ENCODE data around the gene PERM1.
"Not testable (repeated sequence)": the region's sequence is repeated elsewhere in the genome, so short reads cannot be mapped to it uniquely, and the experiment has no call there.

Gene PERM1

DNA sequence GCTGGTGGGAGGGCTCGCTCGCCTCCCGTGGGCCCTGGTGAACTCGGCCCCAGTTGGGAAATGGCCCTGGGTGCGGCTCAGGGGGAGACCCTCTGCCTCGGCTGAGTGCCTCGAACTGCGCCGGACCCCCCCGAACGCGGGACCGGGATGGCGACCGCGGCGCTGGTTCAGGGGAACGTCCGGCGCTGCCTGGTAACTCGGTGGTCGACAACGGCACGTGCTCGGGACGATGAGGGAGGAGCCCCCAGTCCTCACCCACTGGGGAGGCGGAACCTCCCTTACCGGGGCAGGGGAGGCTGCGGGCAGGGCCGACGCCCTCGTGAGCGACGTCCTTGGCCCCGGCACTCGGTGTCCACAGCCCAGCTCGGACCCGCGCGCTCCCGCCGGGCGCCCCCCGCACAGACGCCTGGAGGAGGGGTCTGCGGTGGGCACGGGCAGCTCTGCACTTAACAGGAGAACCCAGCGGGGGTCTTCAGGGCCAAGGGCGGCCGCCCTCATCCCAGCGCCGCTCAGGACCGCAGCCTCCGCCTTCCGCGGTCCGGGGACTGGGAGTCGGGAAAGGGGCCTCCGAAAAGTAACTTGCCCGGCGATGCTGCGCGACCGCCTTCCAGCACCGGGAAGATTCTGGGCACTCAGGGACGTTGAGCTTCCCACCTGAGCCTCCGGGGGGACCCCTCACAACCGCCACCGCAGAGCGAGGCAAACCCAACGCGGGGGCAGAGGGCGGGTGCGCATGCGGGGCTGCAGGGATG lies 16.3 kb upstream of the PERM1 start:
- DNase-seq, result no peak

DNA sequence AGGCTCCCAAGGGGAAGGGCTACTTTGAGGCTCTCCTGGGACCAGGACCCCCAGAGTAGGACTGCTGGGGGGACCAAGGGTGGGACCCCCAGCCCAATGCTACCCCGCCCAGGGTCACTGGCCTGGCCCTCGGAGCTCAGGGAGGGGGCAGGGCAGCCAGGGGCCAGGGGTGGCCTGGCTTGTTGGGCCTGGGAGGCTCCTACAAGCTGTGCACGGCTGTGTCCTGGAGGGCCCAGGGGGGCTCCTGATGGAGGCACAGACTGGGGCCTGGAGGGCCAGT lies 15.8 kb upstream of the PERM1 start:
- no peak for DNase-seq

DNA sequence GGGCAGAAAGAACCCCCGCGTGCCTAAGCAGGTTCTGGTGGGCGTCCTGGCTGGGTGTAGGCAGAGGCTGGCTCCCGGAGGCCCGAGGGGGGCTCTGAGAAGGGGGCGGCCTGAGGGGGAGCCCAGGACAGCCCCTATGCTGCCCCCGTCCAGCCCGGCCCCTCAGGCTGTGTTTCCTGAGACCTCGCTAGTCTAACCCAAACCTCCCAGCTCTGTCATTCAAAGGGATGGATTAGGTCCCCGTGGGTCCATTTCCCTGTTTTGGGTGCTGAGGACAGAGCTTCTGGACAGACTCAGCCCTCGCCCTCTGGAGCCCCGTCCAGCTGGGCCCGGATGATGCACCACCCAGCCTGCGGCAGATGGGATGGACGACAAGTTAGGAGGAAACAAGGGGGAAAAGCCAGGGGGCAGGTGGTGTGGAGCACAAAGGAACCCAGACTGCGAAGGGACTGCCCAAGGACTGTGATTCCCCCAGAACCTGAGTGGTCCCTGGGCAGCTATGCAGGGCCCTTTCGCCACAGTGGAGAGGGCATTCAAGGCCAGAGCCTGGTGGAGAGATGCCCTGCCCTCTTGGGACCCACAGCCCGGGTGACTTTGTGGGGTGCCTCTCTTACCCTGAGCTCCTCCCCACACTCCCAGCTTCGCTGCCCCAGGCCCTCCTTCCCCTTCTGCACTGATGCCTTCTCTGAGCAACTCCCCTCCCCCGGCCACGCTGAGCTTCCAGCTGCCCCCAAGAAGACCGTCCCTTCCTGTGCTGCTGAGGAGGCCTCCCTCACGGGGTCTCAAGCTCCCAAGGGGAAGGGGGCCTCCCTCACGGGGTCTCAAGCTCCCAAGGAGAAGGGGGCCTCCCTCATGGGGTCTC lies 15.2 kb upstream of the PERM1 start:
- DNase-seq, result peak; percentile 41

DNA sequence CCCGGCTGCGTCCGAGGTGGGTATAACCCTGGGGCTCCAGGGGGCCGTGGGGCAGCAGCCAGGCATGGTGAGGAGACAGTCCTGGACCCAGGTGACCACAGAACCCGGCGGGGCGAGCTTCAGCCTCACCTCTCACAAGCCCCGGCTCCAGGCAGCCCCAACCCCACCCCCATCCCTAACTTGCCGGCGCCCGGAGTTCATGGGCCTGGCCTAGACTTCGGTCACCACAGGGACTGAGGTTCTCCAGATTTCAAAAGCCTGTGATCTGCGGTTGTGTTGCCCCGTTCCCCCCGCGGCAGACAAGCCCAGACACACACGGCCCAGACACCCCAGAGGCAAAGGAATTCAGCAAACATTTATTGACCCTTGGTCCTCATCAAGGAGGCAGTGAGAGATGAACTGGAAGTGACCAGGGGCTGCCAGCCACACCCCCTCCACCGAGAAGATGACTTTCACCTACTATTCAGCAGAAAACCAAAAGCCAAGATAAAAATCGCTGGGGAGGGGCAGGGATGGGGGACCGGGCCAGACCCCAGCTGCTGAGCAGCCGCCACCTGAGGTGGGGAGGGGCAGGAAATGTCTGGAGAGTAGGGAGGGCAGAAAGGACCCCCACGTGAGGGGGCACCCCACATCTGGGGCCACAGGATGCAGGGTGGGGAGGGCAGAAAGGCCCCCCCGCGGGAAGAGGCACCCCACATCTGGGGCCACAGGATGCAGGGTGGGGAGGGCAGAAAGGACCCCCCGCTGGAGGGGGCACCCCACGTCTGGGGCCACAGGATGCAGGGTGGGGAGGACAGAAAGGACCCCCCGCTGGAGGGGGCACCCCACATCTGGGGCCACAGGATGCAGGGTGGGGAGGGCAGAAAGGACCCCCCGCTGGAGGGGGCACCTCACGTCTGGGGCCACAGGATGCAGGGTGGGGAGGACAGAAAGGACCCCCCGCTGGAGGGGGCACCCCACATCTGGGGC lies 14.1 kb upstream of the PERM1 start:
- no peak for DNase-seq

DNA sequence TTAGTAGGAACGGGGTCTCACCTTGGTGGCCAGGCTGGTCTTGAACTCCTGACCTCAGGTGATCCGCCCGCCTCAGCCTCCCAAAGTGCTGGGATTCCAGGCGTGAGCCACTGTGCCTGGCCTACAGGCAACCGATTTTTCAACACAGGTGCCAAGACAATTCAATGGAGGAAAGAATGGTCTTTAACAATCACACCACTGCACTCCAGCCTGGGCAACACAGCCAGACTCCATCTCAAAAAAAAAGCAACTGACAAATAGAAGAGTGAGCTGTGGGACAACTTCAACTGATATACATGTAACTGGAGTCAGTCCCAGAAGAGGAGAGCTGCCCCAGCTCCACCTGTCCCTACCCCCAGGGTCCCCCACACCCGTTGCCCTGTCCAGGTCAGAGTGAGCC lies 12.7 kb upstream of the PERM1 start:
- DNase-seq, result not testable (repeated sequence)

DNA sequence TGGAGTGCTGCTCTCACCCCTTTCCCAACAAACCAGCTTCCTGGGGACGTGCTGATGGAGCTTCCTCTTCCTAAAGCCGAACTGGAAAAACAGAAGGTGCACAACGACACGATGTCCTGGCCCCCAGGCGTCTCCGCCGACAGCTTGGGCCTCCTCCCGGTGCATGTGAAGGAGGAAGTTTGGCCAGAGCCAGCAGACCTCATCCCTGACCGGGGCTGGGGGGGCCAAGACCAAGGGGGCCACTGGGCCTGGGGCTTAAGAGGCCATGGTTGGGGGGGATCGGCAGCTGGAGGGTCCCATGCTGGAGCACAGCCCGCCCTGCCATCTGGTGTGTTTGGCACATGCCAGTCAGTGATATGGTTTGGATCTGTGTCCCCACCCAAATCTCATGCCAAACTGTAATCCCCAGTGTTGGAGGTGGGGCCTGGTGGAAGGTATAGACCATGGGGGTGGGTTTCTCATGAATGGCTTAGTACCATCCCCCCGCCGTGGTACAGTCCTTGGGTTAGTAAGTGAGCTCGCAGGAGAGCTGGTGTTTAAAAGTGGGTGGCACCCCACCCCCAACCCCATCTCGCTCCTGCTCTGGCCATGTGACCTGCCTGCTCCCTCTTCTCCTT lies 11.6 kb upstream of the PERM1 start:
- DNase-seq, result no peak

DNA sequence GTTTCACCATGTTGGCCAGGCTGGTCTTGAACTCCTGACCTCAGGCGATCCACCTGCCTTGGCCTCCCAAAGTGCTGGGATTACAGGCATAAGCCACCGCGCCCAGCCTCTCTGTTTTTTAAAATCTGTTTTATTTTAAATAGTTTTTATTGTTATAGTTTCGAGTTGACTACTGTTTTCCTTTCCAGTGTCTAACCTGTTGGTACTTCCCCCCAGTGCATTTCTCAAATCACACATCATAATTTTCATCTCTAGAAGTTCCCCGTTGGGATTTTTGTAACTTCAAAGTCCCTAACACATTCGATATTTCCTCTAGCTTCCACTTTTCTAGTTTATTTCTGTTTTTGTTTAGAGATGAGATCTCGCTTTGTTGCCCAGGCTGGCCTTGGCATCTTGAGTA lies 10.5 kb upstream of the PERM1 start:
- DNase-seq, result no peak

DNA sequence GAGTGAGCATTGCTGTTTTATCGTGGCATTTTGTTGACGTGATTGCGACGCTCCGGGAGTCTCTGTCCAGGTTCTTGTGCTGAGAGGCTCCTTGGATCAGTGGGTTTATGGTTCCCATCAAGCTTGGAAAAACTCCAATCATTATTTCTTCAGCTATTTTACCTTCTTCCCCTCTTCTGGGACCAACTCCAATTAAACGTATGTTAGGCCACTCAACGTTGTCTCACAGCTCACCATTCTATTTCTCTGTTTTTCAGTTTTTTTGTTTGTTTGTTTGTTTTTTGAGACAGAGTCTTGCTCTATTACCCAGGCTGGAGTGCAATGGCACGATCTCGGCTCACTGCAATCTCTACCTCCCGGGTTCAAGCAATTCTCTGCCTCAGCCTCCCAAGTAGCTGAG lies 10.0 kb upstream of the PERM1 start:
- DNase-seq, result no peak

DNA sequence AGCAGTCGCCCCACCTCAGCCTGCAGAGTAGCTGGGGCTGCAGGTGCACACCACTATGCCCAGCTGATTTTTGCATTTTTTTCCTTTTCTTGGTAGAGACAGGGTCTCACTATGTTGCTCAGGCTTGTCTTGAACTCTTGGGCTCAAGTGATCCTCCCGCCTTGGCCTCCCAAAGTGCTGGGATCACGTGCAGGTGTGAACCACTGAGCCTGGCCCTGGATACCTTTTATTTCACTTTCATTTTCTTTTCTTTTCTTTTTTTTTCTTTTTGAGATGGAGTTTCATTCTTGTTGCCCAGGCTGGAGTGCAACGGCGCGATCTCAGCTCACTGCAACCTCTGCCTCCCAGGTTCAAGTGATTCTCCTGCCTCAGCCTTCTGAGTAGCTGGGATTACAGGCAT lies 9.4 kb upstream of the PERM1 start:
- DNase-seq, result not testable (repeated sequence)

DNA sequence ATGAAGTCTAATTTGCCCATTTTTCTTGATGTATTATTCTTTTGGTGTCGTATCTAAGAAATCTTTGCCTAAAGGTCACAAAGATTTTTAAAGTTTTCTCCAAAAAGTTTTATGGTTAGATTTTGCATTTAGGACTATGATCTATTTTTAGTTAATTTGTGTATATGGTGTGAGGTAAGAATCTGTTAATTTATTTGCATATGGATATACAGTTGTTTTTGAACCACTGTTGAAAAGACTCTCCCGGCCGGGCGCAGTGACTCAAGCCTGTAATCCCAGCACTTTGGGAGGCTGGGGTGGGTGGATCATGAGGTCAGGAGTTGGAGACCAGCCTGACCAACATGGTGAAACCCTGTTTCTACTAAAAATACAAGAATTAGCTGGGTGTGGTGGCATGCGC lies 6.2 kb upstream of the PERM1 start:
- not testable (repeated sequence) for DNase-seq

DNA sequence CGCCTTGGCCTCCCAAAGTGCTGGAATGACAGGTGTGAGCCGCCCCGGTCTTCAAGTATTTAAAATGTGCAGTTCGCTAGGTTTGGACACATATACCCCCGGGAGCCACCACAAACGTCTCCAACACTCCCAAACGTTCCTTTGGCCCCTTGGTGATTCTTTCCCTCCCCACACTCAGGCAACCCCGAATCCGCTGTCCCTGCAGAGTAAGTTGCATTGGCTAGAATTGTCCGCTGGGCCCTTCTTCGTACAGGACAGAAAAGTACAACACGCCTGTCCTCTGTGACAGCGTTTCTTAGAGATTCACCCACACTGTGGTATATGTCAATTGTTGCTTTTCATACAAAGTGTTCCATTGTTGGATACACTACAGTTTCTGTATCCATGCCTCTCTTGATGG lies 3.2 kb upstream of the PERM1 start:
- no peak for DNase-seq

DNA sequence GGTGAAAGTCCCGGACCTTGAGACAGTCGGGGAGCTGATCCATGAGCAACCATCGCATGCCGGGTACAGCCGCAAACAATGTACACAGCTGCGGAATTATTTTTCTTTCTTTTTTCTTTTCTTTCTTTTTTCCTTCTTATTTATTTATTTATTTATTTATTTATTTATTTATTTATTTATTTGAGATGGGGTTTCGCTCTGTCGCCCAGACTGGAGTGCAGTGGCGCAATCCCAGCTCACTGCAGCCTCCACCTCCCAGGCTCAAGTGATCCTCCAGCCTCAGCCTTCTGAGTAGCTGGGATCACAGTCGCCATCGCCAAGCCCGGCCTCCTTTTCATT lies 2.6 kb upstream of the PERM1 start:
- no peak for DNase-seq

DNA sequence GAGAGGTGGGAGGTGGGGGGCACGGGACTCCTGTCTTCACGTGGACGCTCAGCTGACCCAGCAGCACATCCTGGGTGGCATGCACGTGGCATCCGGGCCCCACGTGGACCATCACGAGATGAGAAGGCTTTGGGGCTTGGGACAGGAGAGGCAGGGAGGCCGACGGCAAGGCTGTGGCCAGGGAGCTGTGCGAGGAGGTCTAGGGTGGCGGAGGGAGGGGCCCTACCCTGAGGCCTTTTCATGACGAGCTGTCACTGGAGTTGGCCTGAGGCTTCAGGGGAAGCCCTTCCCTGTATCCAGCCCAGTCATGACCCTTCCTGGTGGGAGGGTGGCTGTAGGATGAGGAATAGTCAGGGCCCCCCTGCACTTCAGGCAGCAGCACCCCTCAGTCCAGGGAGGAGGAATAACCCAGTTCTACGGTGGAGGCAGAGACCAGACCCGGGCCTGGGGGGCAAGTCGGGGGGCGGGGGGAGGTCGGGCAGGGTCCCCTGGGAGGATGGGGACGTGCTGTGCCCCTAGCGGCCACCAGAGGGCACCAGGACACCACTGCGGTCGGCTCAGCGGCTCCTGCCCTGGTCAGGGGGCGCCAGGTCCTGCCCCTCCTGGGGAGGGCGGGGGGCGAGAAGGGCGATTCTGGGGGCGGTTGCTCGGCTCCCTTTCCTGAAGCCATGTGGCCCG lies 2.0 kb upstream of the PERM1 start:
- DNase-seq, result peak; percentile 83

DNA sequence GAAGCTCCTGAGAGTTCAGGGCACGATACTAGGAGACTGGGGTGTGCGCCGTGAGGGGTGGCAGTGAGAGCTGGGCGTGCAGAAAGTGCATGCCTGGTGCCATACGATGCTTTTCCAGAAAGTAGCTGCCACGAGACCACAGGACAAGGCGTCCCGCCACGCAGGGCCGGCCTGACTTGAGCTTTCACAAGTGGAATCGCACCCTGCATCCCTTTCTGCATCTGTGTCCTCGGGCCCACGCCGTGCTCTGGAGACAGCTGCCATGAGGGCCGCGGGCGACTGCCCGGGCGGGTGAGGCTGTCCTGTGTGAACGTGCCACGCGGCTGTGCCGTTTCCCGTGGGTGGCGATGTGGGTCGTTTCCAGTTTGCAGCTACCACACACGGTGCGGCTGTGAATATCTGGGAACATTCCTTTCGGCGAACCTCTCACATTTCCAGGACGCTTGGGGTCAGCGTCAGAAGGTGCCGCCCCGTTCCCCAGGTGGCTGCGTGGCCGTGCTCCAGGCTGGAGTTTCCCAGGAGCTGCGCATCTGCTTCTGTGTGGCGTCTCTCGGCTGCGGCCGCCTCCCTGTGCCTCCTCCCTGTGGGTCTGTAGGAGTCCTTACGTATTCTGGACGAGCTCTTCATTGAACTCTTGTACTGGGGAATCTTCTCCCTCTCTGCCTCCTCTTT lies 1.0 kb upstream of the PERM1 start:
- DNase-seq, result no peak

DNA sequence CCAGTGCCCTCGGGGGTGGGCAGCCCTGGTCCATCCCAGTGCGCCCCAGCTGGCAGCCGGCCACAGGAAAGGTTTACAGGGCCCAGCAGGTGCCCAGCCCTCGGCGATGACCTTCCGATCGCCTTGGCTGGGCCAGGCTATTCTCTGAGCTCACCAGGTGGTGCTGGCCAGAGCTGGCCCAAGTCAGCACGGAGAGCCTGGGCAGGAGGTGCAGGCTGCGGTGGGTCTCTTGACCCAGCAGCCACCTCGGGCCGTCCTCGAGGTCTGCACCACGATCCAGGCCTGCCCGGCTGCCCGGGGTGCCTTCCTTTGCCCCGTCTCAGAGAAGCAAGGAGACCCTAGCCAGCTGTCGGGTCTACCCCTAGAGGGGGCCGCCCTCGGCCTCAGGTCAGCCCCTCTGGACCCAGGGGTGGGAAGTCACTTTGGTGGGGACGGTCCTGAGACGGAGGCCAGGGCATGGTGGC lies 370 bp downstream of the PERM1 start:
- no peak for DNase-seq

DNA sequence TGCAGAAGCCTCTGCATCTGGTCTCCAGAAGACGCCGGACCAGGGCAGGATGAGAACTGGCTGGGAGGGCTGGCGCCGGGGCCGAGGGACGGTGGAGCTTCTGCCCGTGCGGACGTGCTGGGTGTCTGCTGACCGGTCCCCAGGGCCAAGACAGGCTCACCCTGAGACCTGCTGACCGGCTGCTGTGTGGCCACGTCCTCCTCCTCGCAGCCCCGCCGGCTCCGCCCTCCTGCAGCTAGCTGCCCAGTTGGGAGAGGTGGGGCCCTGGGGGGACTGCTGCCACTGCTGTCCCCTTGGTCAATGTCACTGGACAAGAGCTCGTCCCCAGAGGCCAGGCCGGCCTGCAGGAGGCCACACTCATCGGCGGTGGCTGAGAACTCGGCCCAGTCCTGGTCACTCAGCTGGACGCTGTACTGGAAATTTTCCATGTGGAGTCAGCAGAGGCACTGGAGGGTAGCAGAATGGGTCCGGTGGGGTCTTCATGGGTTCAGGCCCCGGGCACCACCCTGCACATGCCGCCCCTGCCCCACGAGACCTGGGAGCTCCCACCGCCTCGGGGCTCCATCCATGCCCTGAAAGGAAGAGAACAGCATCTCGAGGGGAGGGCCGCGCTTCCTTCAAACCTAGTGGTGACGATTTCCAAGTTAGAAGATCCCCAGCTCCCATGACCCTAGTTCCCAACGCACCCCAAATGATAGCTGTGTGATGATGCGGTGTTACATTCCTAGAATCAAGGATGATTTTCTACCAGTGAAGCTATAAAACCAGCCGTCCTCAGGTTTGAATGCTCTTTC lies 1.1 kb downstream of the PERM1 start:
- DNase-seq, result no peak

DNA sequence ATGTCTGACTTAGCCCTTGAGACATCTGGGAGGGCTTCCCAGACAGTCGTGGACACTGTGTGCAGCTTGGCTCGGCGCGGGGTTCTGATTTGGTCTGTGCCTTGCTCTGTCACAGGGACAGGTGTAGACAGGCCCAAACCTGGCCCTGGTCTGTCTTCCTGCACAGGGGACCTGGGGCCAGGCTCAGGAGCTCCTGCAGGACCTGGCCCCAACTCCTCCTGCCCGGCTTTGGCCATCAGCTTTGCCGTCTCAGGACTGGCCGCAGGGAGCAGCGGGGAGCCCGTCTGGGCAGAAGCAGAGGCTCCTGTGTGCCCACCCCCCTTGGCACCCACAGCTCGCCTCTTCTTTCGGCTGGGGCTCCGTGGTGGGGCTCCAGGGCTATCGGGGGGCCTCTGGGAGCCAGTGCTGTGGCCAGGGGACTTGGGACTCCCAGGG lies 1.7 kb downstream of the PERM1 start:
- no peak for DNase-seq

DNA sequence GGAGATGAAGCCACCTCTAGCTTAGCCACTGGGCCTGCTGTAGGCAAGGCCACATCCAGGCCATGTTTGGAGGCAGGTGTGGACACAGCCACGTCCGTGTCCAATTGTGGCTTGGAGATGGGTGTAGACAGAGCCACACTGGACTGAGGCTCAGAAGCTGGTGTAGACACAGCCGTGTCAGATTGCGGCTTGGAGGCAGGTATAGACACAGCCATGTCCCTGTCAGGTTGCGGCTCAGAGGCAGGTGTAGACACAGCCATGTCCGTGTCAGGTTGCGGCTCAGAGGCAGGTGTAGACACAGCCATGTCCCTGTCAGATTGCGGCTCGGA lies 2.2 kb downstream of the PERM1 start:
- DNase-seq, result no peak

DNA sequence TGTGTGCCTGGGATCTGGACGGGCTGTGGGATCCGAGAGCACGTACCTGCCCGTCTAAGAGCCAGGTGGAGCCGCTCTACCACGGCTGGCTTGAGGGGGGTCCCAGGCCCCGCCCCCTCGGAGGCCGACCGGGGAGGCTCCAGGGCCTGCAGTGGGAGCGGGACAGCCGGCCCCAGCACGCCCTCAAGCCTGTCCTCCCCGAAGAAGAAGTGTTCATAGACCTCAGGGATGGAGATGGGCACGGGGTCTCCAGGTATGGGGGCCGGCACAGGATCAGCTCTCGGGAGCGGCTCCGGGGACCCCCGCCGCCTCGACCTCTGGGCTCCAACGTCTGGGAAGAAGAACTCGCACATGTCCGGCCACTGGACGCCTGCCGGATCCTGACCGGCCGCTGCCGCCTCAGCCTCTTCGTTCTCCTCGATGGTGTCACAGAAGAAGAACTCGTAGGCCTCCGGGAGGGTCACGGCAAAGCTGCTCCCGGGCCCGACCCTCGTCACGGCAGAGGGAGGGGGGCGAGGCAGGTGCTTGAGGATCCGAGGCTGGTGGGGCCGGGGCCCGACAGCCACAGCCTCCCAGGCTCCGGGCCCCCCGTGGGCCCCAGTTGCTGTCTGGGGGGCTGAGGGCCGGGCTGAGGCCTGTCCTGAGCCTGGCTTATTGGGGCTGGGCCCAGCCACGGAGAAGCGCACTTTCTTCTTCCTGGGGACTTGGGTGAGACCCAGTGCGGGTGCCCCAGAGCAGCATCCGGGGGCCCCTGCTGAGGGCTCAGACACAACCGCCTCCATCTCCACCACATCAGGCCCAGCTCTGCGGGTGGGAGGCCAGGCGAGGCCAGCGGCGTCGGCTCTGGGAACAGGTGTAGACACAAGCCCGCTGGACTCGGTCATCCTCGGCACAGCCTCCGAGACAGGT lies 2.8 kb downstream of the PERM1 start:
- DNase-seq, result no peak

Measured in right forelimb (tissue), 1 donor.